Adipocyte (in vitro differentiated cells): ENCODE measurements around the gene PNRC2.

ENCODE experiments used
- DNase-seq: peaks from one replicate; pipeline ENCODE4 v3.0.0-alpha.2; 2015; ENCODE audit warnings: low read depth
- H3K27me3 ChIP-seq: replicated peaks from 2 replicates; pipeline ENCODE4 v1.7.0; 2013; ENCODE audit warnings: mild to moderate bottlenecking, low read length, moderate library complexity; ENCODE audit not compliant: control insufficient read depth, insufficient read depth
- H3K36me3 ChIP-seq: 2 replicates; pipeline ENCODE4 v1.7.0; 2013; ENCODE audit warnings: low read length, mild to moderate bottlenecking, moderate library complexity; ENCODE audit not compliant: control insufficient read depth, insufficient read depth, severe bottlenecking
- H3K4me1 ChIP-seq: 2 replicates; pipeline ENCODE4 v1.7.0; 2013; ENCODE audit warnings: mild to moderate bottlenecking, low read length, moderate library complexity; ENCODE audit not compliant: control insufficient read depth, insufficient read depth
- H3K4me3 ChIP-seq: 2 replicates; pipeline ENCODE4 v1.7.0; 2013; ENCODE audit warnings: mild to moderate bottlenecking, low read length, moderate library complexity
- H3K9ac ChIP-seq: 2 replicates; pipeline ENCODE4 v1.7.0; 2013; ENCODE audit warnings: mild to moderate bottlenecking, low read length, moderate library complexity
- H3K9me3 ChIP-seq: 2 replicates; pipeline ENCODE4 v1.7.0; 2013; ENCODE audit warnings: mild to moderate bottlenecking, low read length, moderate library complexity; ENCODE audit not compliant: control insufficient read depth

PNRC2 gene

DNA sequence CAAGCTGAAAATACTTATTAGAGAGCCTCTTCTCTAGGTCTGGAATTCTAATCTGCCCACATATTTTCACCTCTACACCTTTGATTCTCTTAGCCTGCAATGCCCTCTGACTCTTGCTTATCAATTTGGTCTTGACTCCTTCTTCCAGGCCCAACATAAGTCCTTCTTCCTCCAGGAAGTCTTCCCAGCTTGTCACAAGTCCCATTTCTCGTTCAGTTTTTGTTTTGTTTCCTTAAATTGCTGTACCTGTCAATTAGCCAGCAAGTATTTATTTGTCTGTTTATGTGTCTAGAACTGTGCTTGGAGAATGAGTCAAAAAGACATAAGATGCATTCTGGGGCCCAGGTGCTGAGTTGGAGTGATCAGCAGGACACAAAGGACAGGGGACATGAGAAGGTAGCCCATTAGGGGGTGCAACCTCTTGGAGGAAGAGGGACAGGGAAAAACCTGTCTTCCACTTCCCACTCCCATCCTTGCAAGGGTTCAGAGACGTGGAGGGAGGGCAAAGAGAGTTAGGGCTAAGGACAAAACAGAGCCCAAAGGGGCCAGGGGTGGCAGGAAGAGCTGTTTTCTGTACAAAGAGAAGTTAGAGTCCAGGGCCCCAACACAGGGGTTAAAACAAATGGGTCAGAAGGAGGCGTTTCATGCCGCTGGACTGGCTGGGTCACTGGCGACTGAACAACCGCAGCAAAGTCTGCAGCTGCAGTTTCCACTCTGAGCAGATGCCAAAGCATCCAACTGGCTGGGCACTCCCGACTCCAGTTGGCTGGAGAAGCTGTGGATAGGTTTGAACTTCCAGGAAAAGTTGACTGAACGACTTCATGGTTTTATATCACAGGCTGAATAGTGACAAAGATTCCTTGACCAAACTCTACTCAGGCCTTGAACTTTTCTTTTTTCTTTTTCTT, 35.8 kb upstream of the PNRC2 start:
- H3K27me3 ChIP-seq, result no peaks in the 10 kb centered on the region
- no peak overlapping the region for H3K9ac ChIP-seq
- H3K4me1 ChIP-seq, result no peaks in the 10 kb centered on the region
- no peak overlapping the region for H3K4me3 ChIP-seq
- no peaks in the 10 kb centered on the region for H3K36me3 ChIP-seq
- no peak for DNase-seq
- no peaks in the 10 kb centered on the region for H3K9me3 ChIP-seq

DNA sequence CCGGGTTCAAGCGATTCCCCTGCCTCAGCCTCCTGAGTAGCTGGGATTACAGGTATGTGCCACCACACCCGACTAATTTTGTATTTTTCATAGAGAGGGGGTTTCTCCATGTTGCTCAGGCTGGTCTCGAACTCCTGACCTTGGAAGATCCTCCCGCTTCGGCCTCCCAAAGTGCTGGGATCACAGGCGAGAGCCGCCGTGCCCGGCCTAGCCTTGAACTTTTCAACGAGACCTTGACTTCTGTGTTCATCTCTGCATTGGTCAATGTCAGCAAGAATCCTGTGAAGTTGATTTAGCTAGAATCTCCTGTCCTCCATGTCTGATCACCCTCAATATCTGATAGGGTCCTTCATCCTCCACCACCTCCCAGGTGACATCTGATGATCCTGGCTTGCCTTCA, 35.0 kb upstream of the PNRC2 start:
- no peaks in the 10 kb centered on the region for H3K27me3 ChIP-seq
- H3K36me3 ChIP-seq, result no peaks in the 10 kb centered on the region
- no peak for DNase-seq
- no peak overlapping the region for H3K4me3 ChIP-seq
- H3K4me1 ChIP-seq, result no peaks in the 10 kb centered on the region
- no peak overlapping the region for H3K9ac ChIP-seq
- no peaks in the 10 kb centered on the region for H3K9me3 ChIP-seq

DNA sequence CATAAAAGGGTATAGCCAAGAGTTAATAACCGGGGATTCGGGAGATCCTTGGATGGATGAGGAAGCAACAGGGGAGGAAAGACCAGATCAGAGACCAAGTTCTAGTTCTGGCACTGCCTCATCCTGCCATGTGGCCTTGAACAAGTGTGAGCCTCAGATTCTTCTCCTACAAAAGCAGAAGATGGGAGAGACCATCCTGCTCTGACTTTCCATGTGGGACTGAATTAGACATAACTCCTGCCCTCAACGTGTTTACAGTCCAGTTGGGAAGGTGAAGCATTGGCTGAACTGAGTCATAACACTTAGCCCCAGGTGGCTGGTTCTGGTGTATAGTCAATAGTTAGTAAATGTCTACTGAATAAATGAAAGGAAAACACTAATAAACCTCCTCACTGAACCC, 34.3 kb upstream of the PNRC2 start:
- Histone ChIP-seq H3K27me3 (no peaks in the 10 kb centered on the region), H3K4me3 (no peak overlapping the region), H3K36me3 (no peaks in the 10 kb centered on the region), H3K4me1 (peaks cover under 1% of the 10 kb centered on the region), H3K9me3 (no peaks in the 10 kb centered on the region), H3K9ac (no peak overlapping the region)
- no peak for DNase-seq

DNA sequence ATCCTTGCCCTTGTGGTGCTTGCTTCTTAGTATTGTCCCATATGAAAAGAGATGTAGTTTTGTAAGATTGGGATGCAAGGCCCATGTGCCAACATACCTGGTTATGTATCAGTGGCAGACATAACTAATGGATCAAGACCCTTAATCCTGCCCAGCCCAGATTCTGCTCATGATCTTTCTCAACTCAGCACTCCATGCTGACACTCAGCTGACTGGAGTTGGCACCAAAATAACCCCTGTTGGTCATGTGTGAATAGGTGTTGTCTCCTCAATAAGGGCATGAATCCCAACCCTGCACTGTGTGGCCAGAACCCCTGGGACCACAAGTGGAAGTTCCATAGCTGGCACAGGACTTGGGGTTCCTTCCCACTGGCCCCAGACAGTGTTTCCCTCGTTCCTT, 32.5 kb upstream of the PNRC2 start:
- Histone ChIP-seq H3K4me3 (no peak overlapping the region), H3K9ac (no peak overlapping the region), H3K36me3 (no peaks in the 10 kb centered on the region), H3K27me3 (no peaks in the 10 kb centered on the region), H3K9me3 (no peaks in the 10 kb centered on the region), H3K4me1 (peaks cover 15% of the 10 kb centered on the region)
- DNase-seq, result no peak

DNA sequence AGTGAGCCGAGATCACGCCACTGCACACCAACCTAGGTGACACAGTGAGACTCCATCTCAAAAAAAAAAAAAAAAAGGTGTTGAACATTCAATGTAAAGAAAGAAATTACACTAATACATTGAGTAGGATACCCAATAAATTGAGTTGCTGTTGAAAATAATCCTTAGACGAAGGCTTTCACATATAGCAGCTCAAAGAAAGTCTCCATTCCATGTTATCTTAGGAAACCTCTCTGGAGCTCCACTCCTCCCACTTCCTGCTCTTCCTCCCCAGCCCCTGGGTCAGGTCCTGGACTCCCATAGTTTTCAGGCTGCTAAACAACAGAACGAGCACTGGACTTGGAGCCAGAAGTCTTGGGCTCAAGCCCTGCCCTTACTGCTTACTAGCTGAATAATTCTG, 30.8 kb upstream of the PNRC2 start:
- DNase-seq, result no peak
- no peaks in the 10 kb centered on the region for H3K36me3 ChIP-seq
- H3K4me3 ChIP-seq, result no peak overlapping the region
- H3K4me1 ChIP-seq, result peaks cover 15% of the 10 kb centered on the region
- H3K27me3 ChIP-seq, result no peaks in the 10 kb centered on the region
- no peak overlapping the region for H3K9ac ChIP-seq
- H3K9me3 ChIP-seq, result no peaks in the 10 kb centered on the region

DNA sequence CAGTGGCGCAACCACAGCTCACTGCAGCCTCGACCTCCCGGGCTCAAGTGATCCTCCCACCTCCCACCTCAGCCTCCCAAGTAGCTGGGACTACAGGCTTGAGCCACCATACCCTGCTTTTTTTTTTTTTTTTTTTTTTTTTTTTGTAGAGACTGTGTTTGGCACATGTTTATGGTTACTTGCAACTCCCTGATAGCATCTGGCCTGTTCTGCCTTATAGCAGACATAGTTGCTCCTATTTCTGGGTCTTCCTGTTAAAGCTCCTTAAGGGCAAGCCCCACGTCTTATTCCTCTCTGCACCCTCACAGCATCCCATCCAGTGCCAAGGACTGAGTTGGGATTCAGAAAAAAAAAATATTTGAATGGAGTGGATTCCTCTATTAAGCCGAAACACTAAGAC, 29.4 kb upstream of the PNRC2 start:
- no peaks in the 10 kb centered on the region for H3K27me3 ChIP-seq
- no peak overlapping the region for H3K9ac ChIP-seq
- DNase-seq, result no peak
- H3K4me1 ChIP-seq, result peaks cover 15% of the 10 kb centered on the region
- H3K36me3 ChIP-seq, result no peaks in the 10 kb centered on the region
- no peak overlapping the region for H3K4me3 ChIP-seq
- no peaks in the 10 kb centered on the region for H3K9me3 ChIP-seq

DNA sequence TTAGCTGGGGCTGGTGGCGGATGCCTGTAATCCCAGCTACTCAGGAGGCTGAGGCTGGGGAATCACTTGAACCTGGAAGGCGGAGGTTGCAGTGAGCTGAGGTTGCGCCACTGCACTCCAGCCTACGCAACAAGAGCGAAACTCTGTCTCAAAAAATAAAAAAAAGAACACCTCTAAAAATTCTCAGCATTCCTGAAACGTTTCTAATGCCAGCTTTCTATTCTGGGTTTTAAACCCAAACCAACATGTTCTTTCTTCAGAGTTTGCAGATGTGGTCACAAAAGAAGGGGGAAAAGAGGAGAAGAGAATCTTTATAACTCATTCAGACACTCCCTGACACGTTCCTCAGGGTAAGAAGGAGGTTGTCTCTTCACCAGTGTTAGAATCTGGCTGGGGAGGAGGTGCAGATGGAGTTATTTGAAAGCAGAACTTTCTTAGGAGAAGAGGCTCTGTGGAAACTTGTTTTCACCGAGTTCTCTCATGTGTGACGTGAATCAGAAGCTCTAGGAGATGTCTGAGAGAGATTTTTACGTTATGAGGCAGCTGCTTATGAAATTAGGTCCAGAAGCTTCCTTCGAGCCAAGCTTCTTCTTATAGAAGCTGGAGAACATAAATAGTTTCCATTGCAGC, 28.7 kb upstream of the PNRC2 start:
- Histone ChIP-seq H3K36me3 (no peaks in the 10 kb centered on the region), H3K27me3 (no peaks in the 10 kb centered on the region), H3K9me3 (no peaks in the 10 kb centered on the region), H3K4me3 (peak overlapping the region; percentile 50), H3K4me1 (peaks cover 15% of the 10 kb centered on the region), H3K9ac (peak overlapping the region; percentile 69)
- DNase-seq, result peak; percentile 89

DNA sequence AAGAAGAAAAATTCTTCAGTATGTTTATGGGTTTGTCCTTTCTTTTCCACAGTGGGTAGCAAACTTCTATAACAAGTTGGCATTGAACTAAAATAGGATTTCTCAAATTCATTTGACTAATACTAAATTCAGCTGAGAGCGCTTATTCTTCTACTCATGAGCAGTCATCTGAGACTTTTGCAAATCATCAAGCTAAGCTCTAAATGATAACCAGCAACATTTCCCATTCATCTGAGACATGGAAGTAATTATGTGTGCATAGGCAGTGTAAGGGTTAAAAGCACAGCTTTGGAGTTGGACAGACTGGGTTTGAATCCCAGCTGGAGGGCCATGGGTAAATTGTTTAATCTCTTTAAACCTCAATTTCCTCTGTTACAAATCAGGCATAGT, 28.1 kb upstream of the PNRC2 start:
- Histone ChIP-seq H3K4me3 (peak overlapping the region; percentile 50), H3K9me3 (no peaks in the 10 kb centered on the region), H3K4me1 (peaks cover 15% of the 10 kb centered on the region), H3K27me3 (no peaks in the 10 kb centered on the region), H3K9ac (peak overlapping the region; percentile 69), H3K36me3 (no peaks in the 10 kb centered on the region)
- DNase-seq, result no peak

DNA sequence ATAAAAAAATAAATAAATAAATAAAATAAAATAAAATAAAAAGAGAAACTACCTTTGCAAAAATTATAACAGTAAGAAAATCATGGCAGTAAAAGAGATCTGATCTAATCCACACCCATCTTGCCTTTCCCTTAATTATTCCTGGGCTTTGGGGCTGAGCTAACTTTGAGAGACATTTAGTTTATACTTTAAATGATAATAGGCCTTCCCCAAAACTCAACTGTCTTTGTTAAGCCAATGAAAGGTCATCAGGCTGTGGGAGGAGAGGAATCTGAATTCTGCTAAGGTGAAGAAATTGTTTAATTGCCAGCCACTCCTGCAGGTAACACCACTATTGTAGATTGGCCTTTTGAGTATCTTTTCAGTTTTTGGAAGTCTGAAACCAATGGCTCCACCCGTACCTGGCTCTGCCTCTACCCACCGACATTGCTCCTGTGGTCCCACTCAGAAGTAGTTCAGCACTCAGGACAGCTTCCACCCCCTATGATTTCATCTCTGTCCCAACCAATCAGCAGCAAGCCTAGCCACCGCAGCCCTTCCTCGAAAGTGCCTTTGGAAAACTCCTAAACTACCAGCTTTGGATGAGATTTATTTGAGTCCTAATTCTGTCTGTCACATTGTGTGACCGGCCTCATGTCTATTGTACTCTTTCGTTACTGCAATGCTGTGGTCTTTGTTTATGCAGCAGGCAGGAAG, 23.0 kb upstream of the PNRC2 start:
- Histone ChIP-seq H3K9me3 (no peaks in the 10 kb centered on the region), H3K9ac (no peak overlapping the region), H3K27me3 (no peaks in the 10 kb centered on the region), H3K4me3 (no peak overlapping the region), H3K36me3 (no peaks in the 10 kb centered on the region), H3K4me1 (peaks cover 1% of the 10 kb centered on the region)
- DNase-seq, result no peak

DNA sequence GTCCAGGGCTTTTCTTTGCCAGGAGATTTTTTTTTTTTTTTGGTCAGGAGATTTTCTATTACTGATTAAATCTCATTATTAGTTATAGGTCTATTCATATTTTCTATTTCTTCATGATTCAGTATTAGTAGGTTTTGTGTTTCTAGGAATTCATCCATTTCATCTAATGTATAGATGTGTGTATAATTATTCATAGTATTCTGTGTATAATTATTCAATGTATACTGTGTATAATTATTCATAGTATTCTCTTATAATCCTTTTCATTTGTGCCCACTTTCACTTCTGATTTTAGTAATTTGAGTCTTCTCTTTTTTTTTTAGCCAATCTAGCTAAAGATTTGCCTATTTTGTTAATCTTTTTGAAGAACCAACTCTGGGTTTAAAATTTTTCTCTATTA, 12.3 kb upstream of the PNRC2 start:
- peaks cover 20% of the 10 kb centered on the region for H3K9me3 ChIP-seq
- peaks cover 13% of the 10 kb centered on the region for H3K4me1 ChIP-seq
- DNase-seq, result no peak
- no peaks in the 10 kb centered on the region for H3K36me3 ChIP-seq
- no peak overlapping the region for H3K9ac ChIP-seq
- H3K4me3 ChIP-seq, result no peak overlapping the region
- no peaks in the 10 kb centered on the region for H3K27me3 ChIP-seq

DNA sequence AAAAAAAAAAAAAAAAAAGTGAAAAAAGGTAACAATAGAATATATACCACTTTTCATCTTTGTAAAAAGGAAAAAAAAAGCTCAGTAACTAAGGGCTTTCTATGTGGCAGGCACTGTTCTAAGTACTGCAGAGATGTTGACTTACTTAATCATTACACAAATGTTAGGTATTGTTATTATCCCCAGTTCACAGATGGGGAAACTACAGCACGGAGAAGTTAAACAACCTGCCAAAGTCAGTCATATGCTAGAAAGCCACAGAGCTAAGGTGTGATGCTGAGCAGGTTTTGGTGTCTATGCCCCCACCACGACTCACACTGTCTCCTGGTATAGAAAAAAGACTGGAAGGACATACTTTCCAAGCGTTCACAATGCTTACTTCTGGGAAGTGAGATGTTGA, 6.6 kb upstream of the PNRC2 start:
- Histone ChIP-seq H3K9ac (no peak overlapping the region), H3K36me3 (no peaks in the 10 kb centered on the region), H3K27me3 (no peaks in the 10 kb centered on the region), H3K4me1 (peaks cover 16% of the 10 kb centered on the region), H3K4me3 (no peak overlapping the region), H3K9me3 (no peaks in the 10 kb centered on the region)
- no peak for DNase-seq
